ENCODE results near the gene LECT2.
A peak's percentile ranks its signal among the peaks of the same experiment; 100 is the strongest.

LECT2 gene

DNA sequence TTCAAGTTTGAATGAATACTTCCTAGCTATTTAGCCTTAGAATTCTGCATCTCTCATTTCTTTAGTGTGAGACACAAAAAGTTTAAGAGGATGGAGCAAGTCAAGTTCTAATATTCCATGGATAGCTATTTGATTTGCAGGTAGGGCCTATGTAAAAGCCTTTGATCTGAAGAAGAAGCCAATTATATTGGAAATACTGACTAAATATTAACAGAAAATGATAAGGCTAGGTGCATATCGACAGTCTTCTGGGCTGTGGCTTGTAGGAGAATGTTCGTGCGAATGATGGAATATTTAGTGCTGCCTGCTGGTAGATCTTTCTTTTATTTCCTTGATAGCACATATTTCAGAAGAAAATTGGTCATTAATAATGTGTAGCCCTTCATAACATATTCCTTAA, at the start of gene LECT2:
Gene LECT2, minus strand, starts transcription at position 85 of the 400 bp plus-strand sequence. CDS start 150 bp downstream, outside the sequence.
- TF ChIP-seq Cebpa-rat (IDR thresholded peaks at IDR 0.05), result no peak
- Histone ChIP-seq H3K9ac (no peak within 1 kb of the TSS), H3K9me3 (no peaks in the 10 kb centered on the region), H3K27ac (no peak within 1 kb of the TSS), H3K36me3 (no peaks in the 10 kb centered on the region), H3K4me3 (no peak within 1 kb of the TSS), H3K4me2 (no peak within 1 kb of the TSS), H3K4me1 (no peaks in the 10 kb centered on the region), H3K27me3 (no peaks in the 10 kb centered on the region), H4K20me1 (no peaks in the 10 kb centered on the region)

DNA sequence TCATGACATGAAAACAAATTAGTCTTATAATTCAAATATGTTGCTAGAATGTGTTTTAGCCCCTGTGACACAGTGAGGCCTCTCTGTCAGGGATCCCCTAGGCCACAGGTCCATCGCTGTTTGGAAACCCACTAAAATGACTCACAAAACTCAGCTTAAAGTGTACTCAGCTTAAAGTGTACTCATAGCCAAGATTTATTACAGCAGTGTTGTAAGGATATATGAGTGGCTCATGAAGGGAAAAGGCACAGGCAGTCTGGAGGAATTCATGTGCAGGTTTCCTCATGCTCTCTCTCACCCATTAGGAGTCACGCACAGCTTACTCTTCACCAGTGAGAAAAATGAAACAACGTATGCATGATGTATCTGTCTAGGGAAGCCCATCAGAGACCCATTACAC, 49.7 kb upstream of the LECT2 start:
- Histone ChIP-seq H3K36me3 (no peaks in the 10 kb centered on the region), H3K27me3 (no peaks in the 10 kb centered on the region), H3K4me2 (no peak overlapping the region), H4K20me1 (no peaks in the 10 kb centered on the region), H3K9ac (no peak overlapping the region), H3K27ac (no peak overlapping the region), H3K4me1 (peaks cover 12% of the 10 kb centered on the region), H3K9me3 (no peaks in the 10 kb centered on the region), H3K4me3 (no peak overlapping the region)
- TF ChIP-seq Cebpa-rat (IDR thresholded peaks at IDR 0.05), result no peak

GRCh38 chr5:136001466-136001981, 46.7 kb upstream of the LECT2 start:
- Histone ChIP-seq H3K27me3 (no peaks in the 10 kb centered on the region), H4K20me1 (no peaks in the 10 kb centered on the region), H3K27ac (no peak overlapping the region), H3K36me3 (no peaks in the 10 kb centered on the region), H3K9me3 (no peaks in the 10 kb centered on the region), H3K4me2 (no peak overlapping the region), H3K4me3 (no peak overlapping the region), H3K4me1 (peaks cover 9% of the 10 kb centered on the region), H3K9ac (no peak overlapping the region)
- no peak for TF ChIP-seq Cebpa-rat (IDR thresholded peaks at IDR 0.05)

DNA sequence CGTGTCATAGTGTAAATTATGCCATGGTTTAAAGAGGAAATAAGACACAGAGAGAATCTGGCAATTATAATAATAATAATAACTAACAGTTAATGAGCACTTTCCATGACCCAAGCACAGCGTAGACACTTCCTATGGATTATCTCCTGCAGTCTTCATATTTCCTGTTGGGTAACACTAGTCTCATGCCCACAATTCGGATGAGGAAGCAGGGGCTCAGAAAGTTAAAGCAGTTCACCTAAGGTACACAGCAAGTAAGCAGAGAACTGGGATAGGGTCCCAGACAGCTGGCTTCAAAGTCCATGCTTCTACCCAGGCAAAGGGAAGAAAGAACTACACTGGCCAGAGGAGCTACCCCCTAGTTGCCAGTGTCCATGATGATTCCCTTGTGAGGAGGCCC, 46.1 kb upstream of the LECT2 start:
- Histone ChIP-seq H3K27me3 (no peaks in the 10 kb centered on the region), H3K27ac (no peak overlapping the region), H3K9ac (no peak overlapping the region), H3K4me1 (peaks cover 15% of the 10 kb centered on the region), H3K4me2 (no peak overlapping the region), H4K20me1 (no peaks in the 10 kb centered on the region), H3K9me3 (no peaks in the 10 kb centered on the region), H3K4me3 (no peak overlapping the region), H3K36me3 (no peaks in the 10 kb centered on the region)
- TF ChIP-seq Cebpa-rat (IDR thresholded peaks at IDR 0.05), result no peak

DNA sequence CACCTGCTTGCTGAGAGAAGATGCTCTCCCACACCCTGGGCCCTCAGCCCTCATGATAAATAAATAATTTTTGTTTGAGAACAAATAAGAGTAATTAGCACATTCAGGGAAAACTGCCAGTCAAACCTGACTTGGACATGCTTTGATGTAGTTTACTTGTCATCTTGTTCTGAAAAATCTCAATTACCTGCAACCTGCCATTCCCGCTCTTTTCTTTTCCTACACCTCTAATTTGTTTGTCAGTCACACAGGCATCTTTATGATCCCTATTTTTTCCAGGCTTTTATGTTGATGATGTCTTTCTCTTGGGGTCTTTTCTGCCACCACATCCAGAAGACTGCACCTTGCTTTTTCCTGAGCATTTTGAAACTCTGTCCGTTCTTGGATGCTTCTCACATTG, 45.4 kb upstream of the LECT2 start:
- Histone ChIP-seq H3K27me3 (no peaks in the 10 kb centered on the region), H3K4me2 (no peak overlapping the region), H3K36me3 (no peaks in the 10 kb centered on the region), H4K20me1 (no peaks in the 10 kb centered on the region), H3K9ac (no peak overlapping the region), H3K27ac (no peak overlapping the region), H3K4me1 (peaks cover 18% of the 10 kb centered on the region), H3K4me3 (no peak overlapping the region), H3K9me3 (no peaks in the 10 kb centered on the region)
- TF ChIP-seq Cebpa-rat (IDR thresholded peaks at IDR 0.05), result no peak

GRCh38 chr5:135999406-136000139, 44.8 kb upstream of the LECT2 start:
- Histone ChIP-seq H4K20me1 (no peaks in the 10 kb centered on the region), H3K9me3 (no peaks in the 10 kb centered on the region), H3K4me1 (peaks cover 18% of the 10 kb centered on the region), H3K4me2 (0 out of 2 replicates have a peak overlapping the region, but pooled peaks have one; percentile 2), H3K9ac (no peak overlapping the region), H3K4me3 (no peak overlapping the region), H3K27ac (no peak overlapping the region), H3K27me3 (no peaks in the 10 kb centered on the region), H3K36me3 (no peaks in the 10 kb centered on the region)
- no peak for TF ChIP-seq Cebpa-rat (IDR thresholded peaks at IDR 0.05)

GRCh38 chr5:135998889-135999288, 44.1 kb upstream of the LECT2 start:
- no peaks in the 10 kb centered on the region for H3K9me3 ChIP-seq
- H3K27ac ChIP-seq, result no peak overlapping the region
- TF ChIP-seq Cebpa-rat (IDR thresholded peaks at IDR 0.05), result no peak
- no peaks in the 10 kb centered on the region for H4K20me1 ChIP-seq
- no peaks in the 10 kb centered on the region for H3K27me3 ChIP-seq
- H3K4me2 ChIP-seq, result no peak overlapping the region
- no peak overlapping the region for H3K4me3 ChIP-seq
- H3K9ac ChIP-seq, result no peak overlapping the region
- H3K36me3 ChIP-seq, result no peaks in the 10 kb centered on the region
- H3K4me1 ChIP-seq, result peaks cover 20% of the 10 kb centered on the region

GRCh38 chr5:135997673-135998335, 43.0 kb upstream of the LECT2 start:
- Histone ChIP-seq H4K20me1 (no peaks in the 10 kb centered on the region), H3K4me2 (no peak overlapping the region), H3K4me1 (peaks cover 26% of the 10 kb centered on the region), H3K9ac (no peak overlapping the region), H3K27ac (no peak overlapping the region), H3K27me3 (no peaks in the 10 kb centered on the region), H3K36me3 (no peaks in the 10 kb centered on the region), H3K9me3 (no peaks in the 10 kb centered on the region), H3K4me3 (no peak overlapping the region)
- TF ChIP-seq Cebpa-rat (IDR thresholded peaks at IDR 0.05), result no peak

DNA sequence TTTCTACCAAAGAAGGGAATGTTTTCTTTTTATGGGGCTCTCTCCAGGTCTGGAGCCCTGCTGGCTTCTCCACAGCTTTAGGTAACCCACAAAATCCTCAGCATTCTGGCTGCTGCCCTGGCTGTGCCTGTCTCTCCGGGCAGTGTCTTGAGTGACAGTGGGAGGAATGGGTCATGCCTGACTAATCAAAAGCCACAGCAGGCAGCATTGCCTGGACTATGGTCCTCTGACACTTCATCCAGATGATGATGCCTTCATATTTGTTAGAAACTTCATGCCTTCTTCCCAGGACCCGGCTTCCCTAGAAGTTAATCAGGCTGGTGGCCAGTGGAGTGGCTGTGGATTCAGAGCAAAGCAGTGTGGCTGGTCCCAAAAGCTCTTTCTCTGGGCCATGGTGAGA, 41.8 kb upstream of the LECT2 start:
- Histone ChIP-seq H3K4me1 (peaks cover 26% of the 10 kb centered on the region), H3K9ac (no peak overlapping the region), H3K36me3 (no peaks in the 10 kb centered on the region), H3K9me3 (no peaks in the 10 kb centered on the region), H3K27ac (no peak overlapping the region), H4K20me1 (no peaks in the 10 kb centered on the region), H3K4me3 (no peak overlapping the region), H3K4me2 (peak overlapping the region; percentile 58), H3K27me3 (no peaks in the 10 kb centered on the region)
- TF ChIP-seq Cebpa-rat (IDR thresholded peaks at IDR 0.05), result no peak

DNA sequence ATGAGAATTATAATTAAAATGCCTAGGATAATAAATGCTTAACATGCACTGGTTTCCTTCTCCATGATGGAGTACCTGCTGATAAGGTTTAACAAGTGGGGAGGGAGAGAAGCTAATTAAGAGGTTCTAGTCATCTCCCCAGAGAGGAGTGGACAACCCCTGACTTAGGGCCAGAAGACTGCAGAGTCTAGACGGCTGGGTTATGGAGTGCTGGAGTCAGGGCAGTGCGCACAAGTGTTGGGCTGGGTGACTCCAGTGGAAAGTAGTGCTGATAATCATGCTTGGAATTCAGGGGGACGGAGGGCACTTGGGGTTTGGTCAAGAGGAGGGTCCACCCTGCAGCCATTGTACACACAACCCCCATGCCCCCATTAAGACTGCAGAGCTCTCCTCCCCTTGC, 41.2 kb upstream of the LECT2 start:
- H3K27me3 ChIP-seq, result no peaks in the 10 kb centered on the region
- no peak for TF ChIP-seq Cebpa-rat (IDR thresholded peaks at IDR 0.05)
- H3K9ac ChIP-seq, result no peak overlapping the region
- no peak overlapping the region for H3K27ac ChIP-seq
- H3K4me2 ChIP-seq, result peak overlapping the region; percentile 58
- no peak overlapping the region for H3K4me3 ChIP-seq
- no peaks in the 10 kb centered on the region for H3K9me3 ChIP-seq
- H4K20me1 ChIP-seq, result no peaks in the 10 kb centered on the region
- H3K36me3 ChIP-seq, result no peaks in the 10 kb centered on the region
- H3K4me1 ChIP-seq, result peaks cover 26% of the 10 kb centered on the region
